Stimulated activated CD4-positive, alpha-beta T cell treated with anti-CD3 and anti-CD28 coated beads, Interleukin-4, amount 100 ng/mL, for 4 hours (primary cell): ENCODE measurements around the gene ALDH1A3.
"Not testable (repeated sequence)": the region's sequence is repeated elsewhere in the genome, so short reads cannot be mapped to it uniquely, and the experiment has no call there.

Experiments used
- DNase-seq, 2 experiments: peaks; one replicate each; pipeline ENCODE4 v3.0.0-alpha.2; 2020

The ALDH1A3 gene

GRCh38 chr15:100879464-100880138, at the start of gene ALDH1A3:
ALDH1A3 (plus strand) TSS chr15:100879831; CDS start chr15:100879908, 77 bp downstream.
- DNase-seq = peak in 1 of 2 experiments; percentile 18

DNA sequence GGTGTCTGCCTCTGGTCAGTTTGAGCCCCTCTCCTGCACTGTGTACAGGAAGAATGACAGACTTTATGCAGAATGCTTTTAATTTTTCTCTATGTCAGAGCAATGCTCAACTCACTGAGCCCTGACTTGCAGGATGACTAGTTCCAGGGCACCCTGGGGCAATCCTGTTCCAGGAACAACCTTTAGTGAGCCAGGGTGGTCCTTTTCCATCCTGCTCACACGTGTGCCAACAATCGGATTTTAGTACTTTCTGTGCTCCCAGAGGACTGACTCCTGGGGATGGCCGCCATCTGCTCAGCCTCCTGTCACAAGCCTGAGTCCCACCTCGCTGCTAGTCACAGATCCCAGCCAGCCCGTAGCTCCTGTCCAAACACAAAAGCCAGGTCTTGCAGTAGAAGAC, 48.2 kb upstream of the ALDH1A3 start:
- no peak for DNase-seq

DNA sequence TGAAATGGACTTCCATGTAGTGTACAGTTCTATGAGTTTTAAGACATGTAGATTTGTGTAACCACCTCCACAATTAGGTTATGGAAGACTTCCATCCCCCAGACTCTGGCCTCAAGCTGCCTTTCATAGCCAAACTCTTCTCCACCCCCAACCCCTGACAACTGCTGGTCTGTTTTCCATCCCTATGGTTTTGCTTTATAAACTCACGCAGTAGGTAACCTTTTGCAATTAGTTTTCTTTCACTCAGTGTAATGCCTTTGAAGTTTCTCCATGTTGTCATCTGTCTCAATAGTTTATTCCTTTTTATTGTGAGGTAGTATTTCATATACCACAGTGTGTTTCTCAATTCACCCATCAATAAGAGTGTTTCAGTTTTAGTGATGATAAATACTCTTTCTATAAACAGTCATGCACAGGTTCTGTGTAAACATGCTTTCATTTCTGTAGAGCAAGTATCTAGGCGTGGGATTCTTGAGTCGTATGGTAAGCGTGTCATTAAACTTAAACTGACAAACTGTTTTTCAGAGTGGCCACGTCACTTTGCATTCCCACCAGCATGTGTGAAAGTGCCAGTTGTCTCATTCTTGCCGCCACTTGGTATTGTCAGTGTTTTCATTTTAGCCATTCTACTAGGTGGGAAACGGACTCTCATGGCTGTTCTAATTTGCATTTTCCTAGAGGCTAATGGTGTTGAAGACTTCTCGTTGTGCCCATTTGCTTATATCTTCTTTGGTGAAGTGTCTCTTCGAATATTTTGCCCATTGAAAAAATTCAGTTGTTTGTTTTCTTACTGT, 47.3 kb upstream of the ALDH1A3 start:
- DNase-seq = no peak

DNA sequence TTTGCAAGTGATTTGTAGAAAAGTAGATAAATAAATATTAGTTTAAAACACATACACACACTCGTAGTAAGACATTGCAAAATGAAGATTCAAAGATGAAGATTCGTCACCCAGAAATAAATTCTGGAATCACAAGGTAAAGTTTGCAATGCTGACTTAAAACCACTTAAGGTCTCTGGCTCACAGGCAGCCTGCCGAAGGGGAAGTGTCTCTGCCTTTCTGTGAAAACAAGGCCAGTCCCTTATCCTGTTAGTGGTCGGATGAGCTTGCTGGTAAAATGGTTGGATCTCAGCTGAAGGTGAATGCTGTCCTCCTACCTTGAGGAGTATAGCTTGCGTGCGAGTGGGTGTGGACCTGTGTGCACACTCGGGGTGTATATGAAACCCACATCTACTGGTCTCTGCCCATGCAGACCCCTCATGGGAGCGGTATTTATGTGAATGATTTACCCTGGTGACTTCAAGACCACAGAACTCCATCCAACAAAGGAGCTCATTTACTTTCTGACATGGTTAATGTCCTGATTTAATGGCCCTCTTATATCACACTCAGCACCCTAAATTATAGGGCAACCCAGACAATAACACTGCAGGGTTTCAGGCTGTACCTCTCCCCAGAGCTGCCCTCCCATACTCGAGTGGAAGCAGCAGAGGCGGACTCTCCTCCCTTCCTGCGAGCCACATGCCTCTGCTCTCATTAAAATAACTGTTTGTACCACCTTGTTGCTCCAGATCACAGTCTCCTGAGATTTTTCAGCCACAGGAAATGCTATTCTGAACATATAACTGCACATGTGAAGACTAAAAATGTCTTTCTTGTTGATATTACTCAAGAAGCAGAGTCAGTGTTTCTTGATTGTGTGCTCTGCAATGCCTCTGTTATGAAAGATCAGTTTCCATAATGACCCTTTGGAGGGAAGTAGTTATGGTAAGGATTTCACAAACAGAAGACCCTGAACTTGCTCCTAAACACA, 45.9 kb upstream of the ALDH1A3 start:
- no peak for DNase-seq

GRCh38 chr15:100834731-100835130, 44.9 kb upstream of the ALDH1A3 start:
- DNase-seq = no peak

GRCh38 chr15:100835636-100836035, 44.0 kb upstream of the ALDH1A3 start:
- no peak for DNase-seq

GRCh38 chr15:100836501-100836900, 43.1 kb upstream of the ALDH1A3 start:
- no peak for DNase-seq

- DNase-seq = no peak
These were observed 38.2 kb upstream of the ALDH1A3 start for GRCh38 chr15:100841426-100841825.

DNA sequence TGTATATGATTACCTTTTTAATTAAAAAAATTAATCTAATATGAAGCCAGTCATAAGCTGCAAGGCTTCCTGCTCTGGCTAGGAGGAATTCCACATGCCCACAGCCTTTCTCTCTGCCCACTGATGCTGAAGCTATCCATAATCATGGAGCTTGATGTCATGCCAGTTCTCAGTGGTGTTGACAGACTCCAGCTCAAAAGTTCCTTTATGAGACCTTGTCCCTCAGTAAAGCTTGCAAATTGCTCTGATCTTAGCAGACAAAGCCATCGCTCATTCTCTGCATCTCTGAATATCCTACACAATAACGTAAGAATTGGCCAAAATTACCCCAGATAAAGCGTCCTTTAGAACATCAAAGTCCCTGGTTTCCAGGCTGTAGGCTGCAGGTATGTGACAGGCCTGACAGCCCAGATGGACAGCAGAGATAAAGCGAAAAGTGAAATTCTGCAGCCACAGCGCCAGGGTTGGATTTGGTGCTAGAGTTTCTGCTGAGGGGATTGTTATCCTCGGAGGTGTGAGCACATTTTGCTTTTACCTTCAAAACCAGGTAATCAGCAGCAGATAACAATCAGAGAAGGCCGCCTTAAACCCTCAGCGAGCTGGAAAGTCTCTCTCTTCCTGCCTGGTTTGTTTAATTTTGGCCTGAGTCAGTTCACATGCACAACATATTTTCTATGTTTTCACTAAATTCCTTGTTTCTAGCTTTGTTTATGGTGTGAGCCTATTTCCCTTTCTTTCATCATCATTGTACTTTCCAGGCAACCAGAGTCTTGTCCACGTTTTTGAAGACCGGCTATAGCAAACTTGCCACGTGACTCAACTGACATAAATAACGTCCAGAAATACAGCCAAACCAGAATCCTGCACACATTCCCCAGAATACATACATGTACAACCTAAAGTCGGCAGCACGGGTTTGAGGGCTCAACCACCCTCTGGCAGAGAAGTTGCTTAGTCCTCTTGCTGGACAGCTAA, 36.6 kb upstream of the ALDH1A3 start:
- DNase-seq = no peak

GRCh38 chr15:100844167-100844566, 35.5 kb upstream of the ALDH1A3 start:
- no peak for DNase-seq

DNA sequence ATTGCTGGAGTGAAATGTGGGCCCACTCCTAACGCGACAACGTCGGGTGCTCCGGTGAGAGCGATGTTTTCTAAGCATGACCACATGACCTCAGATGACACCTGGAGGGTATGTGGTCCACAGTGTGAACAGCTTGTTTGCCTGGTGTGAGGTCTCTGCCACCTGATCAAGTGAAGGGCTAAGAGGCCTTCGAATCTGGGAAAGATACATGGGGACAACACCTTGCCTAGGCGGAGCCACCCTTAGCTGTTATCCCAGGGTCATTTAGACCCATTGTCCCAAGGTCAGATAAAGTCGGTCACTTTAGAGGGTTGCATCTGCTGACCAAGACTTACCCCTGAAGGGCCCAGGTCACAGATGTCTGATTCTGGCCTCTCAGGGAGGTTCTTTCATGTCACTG, 34.9 kb upstream of the ALDH1A3 start:
- DNase-seq = no peak

GRCh38 chr15:100847194-100847593, 32.4 kb upstream of the ALDH1A3 start:
- DNase-seq = no peak

DNA sequence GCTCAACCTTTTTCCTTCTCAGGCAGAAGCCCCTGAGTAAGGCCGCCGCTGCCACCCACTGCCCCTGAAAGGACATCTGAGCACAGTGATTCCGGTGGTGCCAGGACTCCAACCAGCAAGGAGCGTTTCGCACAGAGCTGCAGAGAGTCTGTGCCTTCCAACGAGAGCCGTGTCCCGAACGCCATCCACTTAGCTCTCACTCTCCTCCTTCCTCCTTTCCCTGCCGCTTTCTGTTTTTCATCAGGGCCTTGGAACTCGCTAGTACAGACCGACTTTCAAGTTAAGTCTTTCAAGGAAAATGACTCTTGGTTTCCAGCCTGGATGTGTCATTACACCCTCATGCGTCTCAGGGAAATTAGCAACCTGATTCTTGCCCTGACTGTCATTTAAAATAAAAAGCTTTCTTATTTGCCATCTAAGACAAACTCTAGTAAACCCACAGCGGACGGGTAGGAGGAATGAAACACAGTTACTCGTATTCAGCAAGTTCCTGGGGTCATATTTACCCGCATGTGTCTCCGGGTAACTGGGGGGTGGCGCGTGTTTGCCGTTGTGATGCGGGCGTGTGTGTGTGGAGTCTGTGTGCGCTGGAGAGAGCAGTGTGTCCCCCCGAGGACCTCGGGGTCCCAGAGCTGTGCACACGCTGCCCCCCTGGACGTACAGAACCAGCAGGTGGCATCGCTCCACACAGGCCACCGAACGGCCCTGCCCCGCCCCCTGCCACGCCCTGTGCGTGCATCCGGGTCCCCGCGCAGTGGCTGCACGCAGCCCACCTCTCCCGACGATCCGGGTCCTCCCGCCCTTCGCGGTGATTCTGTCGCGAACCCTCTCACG, 30.4 kb upstream of the ALDH1A3 start:
- peak; percentile 35 to 46 for DNase-seq

DNA sequence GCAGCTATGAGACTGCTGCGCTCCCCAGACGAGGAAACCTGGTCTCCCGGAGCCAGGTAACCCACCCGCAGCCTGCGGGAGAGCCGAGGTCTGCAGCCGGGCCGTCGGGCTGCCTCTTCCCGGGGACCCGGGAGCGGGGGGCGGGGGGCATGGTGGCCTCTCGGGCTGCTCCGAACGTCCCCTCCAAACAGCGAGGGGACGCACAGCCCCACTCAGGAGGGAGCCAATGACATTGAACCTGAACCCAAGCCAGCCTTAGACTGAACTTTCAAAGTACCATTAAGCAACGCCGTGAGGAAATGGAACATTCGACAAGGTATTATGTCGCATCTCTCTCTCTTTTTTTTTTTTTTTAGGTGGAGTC, 29.8 kb upstream of the ALDH1A3 start:
- DNase-seq = no peak

DNA sequence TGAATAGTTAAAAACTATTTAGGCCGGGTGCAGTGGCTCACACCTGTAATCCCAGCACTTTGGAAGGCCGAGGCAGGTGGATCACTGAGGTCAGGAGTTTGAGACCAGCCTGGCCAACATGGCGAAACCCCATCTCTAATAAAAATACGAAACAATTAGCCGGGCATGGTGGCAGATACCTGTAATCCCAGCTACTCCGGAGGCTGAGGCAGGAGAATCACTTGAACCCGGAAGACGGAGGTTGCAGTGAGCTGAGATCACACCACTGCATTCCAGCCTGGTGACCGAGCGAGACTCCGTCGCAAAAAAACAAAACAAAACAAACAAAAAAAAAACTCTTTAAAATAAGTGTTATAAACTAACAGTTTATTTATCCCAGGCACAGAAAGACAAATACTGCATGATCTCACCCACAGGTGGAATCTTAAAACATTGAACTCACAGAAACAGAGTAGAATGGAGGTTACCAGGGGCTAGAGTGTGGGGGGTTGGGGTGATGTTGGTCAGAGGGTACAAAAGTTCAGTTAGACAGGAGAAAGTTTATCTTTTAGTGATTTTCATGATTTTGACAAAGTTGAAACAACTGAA, 28.1 kb upstream of the ALDH1A3 start:
- DNase-seq = not testable (repeated sequence)

GRCh38 chr15:100852630-100853029, 27.0 kb upstream of the ALDH1A3 start:
- no peak for DNase-seq

DNA sequence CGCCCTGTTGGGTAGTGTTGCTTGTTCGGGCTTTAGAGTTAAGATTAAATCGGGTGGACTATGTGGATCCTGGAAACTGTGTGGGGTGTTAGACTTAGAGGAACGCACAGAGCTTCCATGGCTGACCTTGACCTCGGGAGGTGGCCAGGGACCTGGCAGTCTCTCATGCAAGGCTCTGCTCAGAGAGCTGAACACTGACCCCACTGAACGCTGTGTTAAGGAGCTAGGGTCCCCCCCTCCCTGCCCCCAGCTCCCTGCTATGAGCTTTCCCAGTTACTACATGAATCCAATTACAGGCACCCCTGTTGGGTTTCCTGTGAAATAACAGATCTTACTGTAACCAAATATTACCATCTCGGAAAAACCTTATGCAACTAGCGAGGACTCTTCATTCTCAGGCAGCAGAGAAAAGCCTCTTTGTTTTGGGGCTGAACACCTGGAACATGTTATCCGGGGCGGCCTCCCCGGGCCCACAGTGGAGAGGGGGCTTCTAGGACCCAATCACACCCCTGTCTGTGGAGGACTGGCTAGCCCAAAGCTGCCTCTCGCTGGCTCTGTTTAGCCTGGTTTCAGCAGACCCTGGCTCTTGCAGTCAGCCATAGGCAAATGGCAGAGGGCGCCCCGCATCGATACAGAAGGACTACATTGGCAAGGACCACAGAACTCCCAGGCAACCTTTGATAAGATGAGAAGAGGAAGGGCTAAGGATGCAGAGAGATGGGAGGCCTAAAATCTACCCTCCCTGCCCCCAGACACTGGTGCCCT, 25.8 kb upstream of the ALDH1A3 start:
- no peak for DNase-seq

- no peak for DNase-seq
These were observed 22.8 kb upstream of the ALDH1A3 start for GRCh38 chr15:100856867-100857266.

DNA sequence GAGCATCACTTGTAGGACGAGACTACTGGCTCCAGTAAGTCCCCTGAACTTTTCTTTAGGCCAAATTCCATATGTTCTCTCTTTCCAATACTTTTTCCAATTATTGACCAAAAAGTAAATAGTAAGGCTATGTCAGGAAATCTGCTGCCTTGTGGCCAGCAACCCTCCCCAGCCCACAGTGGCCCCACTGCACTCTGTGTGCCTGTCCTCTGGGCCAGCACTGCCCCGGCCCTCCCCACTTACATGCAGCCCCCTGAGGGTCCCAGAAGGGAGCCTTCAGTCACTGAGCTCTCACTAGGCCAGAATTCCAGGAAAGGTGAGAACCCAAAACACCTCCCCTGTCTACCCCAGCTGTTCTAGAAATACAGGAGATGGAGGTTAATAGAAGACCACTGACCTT, 21.3 kb upstream of the ALDH1A3 start:
- no peak for DNase-seq
